HG02938 (cell line): ENCODE measurements around the gene LRRFIP2.
"Not testable (repeated sequence)": the region's sequence is repeated elsewhere in the genome, so short reads cannot be mapped to it uniquely, and the experiment has no call there.

Experiments
- ATAC-seq: cut with Tn5 transposase; IDR thresholded peaks from one replicate; pipeline ENCODE4 v1.9.1; 2021; ENCODE audit warnings: mild to moderate bottlenecking, moderate library complexity; ENCODE audit not compliant: unreplicated experiment

Gene LRRFIP2

GRCh38 chr3:37074178-37074577, 100.2 kb downstream of the LRRFIP2 start:
- no peak for ATAC-seq

DNA sequence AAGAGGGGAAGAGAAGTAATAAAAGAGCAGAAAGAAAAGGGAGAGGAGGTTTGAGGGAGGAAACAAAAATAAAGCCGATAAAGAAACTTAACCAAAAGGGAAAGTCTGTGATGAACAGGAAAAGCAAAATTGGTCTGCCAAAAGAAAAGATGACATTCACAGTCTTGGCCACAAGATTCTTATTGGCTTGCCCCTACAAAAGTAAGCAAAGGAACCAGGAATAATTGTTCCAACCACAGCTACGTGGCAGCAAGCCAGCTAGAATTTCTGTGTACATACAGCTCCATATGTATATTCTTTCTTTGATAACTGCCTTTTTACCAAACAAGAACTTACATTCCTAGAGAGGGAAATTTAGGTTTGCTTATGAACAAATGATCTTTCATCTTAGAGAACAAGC, 101.5 kb downstream of the LRRFIP2 start:
- ATAC-seq = no peak

DNA sequence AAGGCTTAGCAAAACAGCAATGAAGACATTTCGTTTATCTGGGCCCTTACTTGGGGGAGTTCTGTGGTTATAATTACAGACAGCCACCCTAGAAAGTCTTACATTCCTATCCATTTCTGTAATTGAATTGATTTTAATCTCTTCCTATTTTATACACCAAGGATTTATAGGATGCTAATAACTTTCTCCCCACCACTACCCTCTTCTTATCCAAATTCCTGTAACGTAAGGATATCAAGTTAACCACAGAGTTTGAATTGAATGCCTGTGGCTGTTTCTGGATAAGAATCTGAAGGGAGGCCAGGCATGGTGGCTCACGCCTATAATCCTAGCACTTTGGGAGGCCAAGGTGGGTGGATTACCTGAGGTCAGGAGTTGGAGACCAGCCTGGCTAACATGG, 102.5 kb downstream of the LRRFIP2 start:
- no peak for ATAC-seq

- ATAC-seq = no peak
Observed at GRCh38 chr3:37068031-37068430, 106.4 kb downstream of the LRRFIP2 start.

DNA sequence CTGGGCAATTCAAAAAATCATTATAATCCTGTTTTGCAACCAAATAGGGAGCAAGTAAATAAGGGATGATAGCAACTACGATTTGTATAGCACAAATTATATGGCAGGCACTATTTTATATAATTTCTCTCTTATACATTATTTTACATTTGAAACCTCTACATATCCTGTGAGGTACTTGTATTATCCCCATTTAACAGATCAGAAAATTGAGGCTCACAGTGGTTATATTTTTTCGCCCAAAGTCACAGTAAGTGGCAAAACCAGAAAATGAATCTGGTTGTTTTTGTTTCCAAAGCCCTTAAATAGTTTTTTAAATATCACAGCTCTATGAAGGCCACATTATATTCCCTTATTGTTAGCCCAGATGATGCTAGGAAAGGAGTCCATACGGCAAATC, 106.8 kb downstream of the LRRFIP2 start:
- no peak for ATAC-seq

DNA sequence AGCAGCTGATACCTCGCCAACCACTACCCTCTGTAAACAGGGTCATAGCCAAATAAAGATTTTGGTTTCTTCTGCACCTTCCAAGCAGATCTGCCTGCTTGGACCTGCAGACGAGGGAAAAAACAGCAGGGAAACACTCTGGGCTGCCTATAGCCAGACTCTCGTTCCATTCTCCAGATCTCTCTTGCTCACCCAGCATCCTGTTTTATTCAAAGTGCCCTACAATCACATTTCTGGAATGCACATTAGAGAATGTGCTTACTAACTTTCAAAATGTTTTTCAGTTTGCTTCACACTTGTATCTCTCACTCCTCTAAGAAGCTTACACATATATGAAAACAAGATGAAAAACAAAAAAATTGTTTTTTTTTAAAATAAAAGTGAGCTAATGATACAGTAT, 109.6 kb downstream of the LRRFIP2 start:
- no peak for ATAC-seq

DNA sequence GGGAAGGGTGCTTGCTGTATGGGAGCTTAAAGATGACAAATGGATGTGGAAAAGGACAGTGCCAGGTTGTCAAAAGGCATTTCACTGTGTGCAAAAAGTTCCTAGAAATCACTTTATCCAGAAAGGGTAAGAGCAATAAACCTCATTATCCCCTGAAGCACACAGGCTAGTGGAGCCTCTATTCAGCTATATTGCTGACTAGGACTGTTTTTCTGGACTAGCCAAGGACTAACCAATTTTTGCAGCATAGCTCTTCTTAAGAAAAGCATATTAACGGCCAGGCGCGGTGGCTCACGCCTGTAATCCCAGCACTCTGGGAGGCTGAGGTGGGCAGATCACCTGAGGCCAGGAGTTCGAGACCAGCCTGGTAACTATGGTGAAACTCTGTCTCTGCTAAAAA, 116.3 kb downstream of the LRRFIP2 start:
- ATAC-seq = no peak

- no peak for ATAC-seq
Observed at GRCh38 chr3:37056826-37057225, 117.6 kb downstream of the LRRFIP2 start.

DNA sequence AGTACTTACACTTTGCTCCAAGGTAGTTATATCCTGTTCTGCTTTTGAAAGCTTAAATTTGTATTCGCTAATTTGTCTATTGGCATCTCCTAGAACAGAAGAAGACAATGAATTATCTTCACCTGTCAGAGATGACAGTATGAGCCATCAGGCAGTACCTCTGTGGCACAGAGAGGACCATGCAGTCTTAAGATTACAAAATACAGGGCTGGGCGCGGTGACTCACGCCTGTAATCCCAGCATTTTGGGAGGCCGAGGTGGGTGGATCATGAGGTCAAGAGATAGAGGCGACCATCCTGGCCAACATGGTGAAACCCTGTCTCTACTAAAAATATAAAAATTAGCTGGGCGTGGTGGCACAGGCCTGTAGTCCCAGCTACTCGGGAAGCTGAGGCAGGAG, 119.3 kb downstream of the LRRFIP2 start:
- not testable (repeated sequence) for ATAC-seq

- no peak for ATAC-seq
Observed at GRCh38 chr3:37054370-37054769, 120.0 kb downstream of the LRRFIP2 start.

GRCh38 chr3:37053753-37054152, 120.6 kb downstream of the LRRFIP2 start:
- no peak for ATAC-seq

- ATAC-seq = no peak
Observed at GRCh38 chr3:37053337-37053736, 121.0 kb downstream of the LRRFIP2 start.

DNA sequence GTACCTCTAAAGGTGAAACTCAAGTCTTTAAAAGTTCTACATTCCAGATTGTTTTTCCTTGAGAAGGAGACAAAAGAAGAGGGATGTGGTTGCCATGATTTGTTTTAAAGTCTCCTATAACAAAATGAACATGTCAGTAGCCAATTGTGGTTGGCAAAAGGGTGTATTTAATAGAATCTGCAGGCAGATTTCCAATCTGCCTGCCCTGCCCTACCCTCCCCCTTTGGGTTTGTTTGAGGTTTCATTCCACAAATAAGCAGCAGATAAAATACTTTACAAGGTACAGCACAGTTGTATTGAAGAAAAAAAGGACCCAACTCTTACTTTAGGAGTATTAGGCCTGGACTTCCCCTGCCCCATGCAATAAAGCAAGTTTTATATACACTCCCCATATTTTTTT, 121.5 kb downstream of the LRRFIP2 start:
- ATAC-seq = no peak

- ATAC-seq = no peak
Observed at GRCh38 chr3:37050282-37050681, 124.1 kb downstream of the LRRFIP2 start.

- ATAC-seq = not testable (repeated sequence)
Observed at GRCh38 chr3:37042712-37043111, 131.7 kb downstream of the LRRFIP2 start.

DNA sequence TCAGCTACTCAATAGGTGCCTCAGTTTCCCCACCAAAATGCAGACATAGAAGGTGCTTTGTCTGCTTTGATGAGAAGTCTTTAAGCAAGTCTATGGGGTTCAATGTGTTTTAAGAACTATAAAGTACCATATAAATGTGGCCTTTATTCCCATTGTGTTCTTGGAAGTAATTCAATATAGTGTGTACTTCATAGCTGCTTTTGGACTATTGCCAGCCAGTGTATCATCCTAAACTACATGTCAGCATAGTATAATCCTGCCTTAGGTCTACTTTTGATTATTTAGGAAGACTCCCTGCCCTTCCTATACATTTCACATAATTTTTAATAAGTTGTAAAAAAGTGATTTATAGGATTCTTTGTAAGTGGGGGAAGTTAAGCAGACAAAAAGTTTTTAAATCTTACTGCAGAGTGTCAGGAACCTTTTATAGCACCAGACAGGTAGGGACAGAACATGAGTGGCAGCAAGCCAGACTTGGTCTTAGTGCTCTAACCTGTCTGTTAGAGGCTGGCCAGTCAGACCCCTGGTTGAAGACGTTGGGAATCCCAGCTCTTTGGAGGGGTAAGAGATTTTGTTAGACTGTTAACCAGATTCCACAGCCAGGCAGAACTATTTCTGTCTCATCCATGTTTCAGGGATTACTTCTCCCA, 132.7 kb downstream of the LRRFIP2 start:
- ATAC-seq = no peak

GRCh38 chr3:37040231-37040630, 134.2 kb downstream of the LRRFIP2 start:
- ATAC-seq = no peak

DNA sequence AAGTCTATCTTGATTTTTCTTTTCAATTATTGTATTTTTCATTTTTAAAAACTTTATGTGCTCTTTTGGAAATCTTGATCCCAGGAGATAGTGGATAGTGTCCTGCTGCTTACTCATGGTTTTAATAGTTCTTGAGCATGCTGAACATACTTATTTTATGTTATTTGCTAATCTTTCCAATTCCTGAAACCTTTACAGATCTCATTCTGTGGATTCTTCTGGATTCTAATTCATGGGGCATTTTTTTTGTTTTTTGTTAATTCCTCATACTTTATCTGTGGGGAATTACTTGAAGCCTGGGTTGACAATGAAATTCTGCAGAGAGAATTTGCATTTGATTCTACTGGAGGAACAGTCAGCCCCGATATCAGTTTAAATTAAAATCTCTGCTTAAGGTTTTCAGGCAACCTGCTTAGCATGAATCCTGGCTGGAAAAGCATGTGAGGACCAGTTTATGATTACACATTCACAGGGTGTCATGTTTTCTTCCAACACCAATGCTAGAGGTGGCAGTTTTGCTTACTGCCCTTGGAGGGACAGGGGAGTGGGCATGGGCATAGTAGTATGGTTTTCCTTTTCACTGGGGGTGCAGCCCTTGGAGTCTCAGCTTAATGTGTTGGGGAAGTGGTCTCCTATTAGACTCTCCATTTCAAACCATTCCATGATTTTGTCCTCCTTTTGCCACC, 135.1 kb downstream of the LRRFIP2 start:
- ATAC-seq = no peak

- ATAC-seq = no peak
Observed at GRCh38 chr3:37037352-37037751, 137.0 kb downstream of the LRRFIP2 start.

- no peak for ATAC-seq
Observed at GRCh38 chr3:37032961-37033360, 141.4 kb downstream of the LRRFIP2 start.

DNA sequence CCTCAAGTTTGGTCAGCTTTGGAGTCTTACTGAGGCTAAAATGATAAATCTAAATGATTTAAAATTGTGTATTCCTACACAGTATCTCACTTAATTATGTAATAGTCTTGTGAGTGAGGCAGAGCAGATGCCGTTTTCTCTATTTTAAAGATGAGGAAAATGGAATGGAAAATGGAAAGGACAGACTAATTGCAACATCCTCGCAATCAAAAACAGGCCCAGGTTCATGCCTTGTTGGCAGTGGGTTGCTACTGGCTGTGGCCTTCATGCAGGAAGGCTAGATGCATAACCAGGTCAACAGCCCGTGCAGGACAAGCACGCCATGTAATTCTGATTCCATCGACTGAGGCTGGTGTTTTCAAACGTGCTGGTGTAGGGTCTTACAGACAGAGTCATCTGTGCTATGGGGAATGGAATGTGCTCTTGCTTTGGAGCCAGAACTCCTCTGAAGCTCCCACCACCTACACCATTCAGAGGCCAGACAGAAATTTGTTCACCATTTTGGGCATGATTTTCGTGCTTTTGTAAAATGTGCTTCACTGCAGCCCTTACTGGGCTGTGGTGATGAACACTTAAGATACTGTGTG, 143.2 kb downstream of the LRRFIP2 start:
- ATAC-seq = no peak

DNA sequence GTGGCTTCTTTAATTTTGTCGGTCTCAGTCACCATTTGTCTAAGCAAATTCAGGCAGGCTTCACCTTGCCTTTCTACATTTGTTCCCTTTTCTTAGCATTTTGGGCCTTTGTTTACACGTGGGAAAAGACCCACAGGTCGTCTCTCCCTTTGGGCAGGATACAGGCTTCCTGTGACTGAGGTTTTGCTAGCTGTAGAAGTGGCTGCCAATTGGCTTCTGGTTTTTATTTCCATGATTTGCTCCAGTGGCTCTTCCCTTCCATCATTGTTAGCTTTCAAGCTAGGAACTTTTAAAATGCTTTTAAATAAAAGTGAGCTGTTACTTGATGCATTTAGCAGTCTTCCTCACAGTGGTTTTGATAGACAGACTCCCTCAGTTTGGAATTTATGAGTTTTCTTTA, 143.8 kb downstream of the LRRFIP2 start:
- no peak for ATAC-seq
